Kidney (tissue), 14 donors: Measurements from ENCODE around the gene HYLS1. TPM values are rescaled to one million over a fixed set of nuclear protein-coding genes. Genes with fewer than 3 reads are reported as not detected.

Experiments
- DNase-seq, 5 donors: peaks; one replicate each; pipeline ENCODE4 v3.0.0-alpha.2; 2013 to 2020
- FAIRE-seq: peaks from 2 replicates; lab custom pipeline; 2012; peaks lifted over from hg19 to GRCh38; lab: Jason Lieb, UNC
- H3K27ac ChIP-seq, 2 donors: one replicate each; pipeline ENCODE4 v1.7.0; 2013; ENCODE audit warnings: low read depth in 2 of 2, low read length in 2 of 2, inconsistent platforms in 1 of 2
- H3K27me3 ChIP-seq: one replicate; pipeline ENCODE4 v1.7.1; 2013; ENCODE audit warnings: low read length, inconsistent platforms; ENCODE audit not compliant: control insufficient read depth, insufficient read depth
- H3K36me3 ChIP-seq, 3 donors: one replicate each; pipeline versions ENCODE4 v1.7.0 to v1.7.1; 2013; ENCODE audit warnings: low read length in 3 of 3, control low read depth in 1 of 3, inconsistent platforms in 1 of 3; ENCODE audit not compliant: insufficient read depth in 3 of 3, control insufficient read depth in 2 of 3
- H3K4me1 ChIP-seq, 3 donors: one replicate each; pipeline versions ENCODE4 v1.7.0 to v1.7.1; 2013; ENCODE audit warnings: low read length in 3 of 3, inconsistent platforms in 1 of 3, low read depth in 1 of 3; ENCODE audit not compliant: control insufficient read depth in 2 of 3, insufficient read depth in 2 of 3
- H3K4me3 ChIP-seq, 3 donors: one replicate each; pipeline versions ENCODE4 v1.7.0 to v1.8.1; 2013; ENCODE audit warnings: low read length in 3 of 3, control low read depth in 1 of 3, inconsistent platforms in 1 of 3
- H3K9ac ChIP-seq, 3 donors: one replicate each; pipeline versions ENCODE4 v1.7.0 to v1.7.1; 2013; ENCODE audit warnings: low read length in 3 of 3, control low read depth in 1 of 3, inconsistent platforms in 1 of 3
- H3K9me3 ChIP-seq, 3 donors: one replicate each; pipeline versions ENCODE4 v1.7.0 to v1.7.1; 2013; ENCODE audit warnings: low read length in 3 of 3, control low read depth in 1 of 3, inconsistent platforms in 1 of 3; ENCODE audit not compliant: control insufficient read depth in 2 of 3, insufficient read depth in 1 of 3
- intact Hi-C: fragments of 100-400 bp; cut with DNase I; formaldehyde crosslinking; loops from one replicate; pipeline ENCODE4 v1.11.1; 2022
- polyA plus RNA-seq: library from polyadenylated mRNA; stranded (reverse); fragments of 350-450 nt; fragmentation: Illumina TruSeq; extraction: RNeasy Lipid Tissue Mini Kit (QIAGEN cat#74804); gene quantifications from one replicate; pipeline ENCODE4 v1.2.3, GENCODE V29; 2014; ENCODE audit warnings: low read depth, low replicate concordance; ENCODE audit not compliant: insufficient read depth
- total RNA-seq: library from RNA; stranded (reverse); fragmentation: NEBNext Ultra II Directional; extraction: Animal tissue kit (Norgen Biotek cat#: 25700); gene quantifications from one replicate; pipeline ENCODE4 v1.2.1, GENCODE V29; 2021
- TF ChIP-seq, protein P1 (sequence below): IDR thresholded peaks from 3 replicates; pipeline ENCODE4 v1.5.1; 2012; ENCODE audit warnings: mild to moderate bottlenecking, moderate library complexity, borderline replicate concordance; ENCODE audit not compliant: insufficient read depth; ENCODE audit errors: extremely low read depth
- donor health status: control.
- donor health status: control.
- donor health status: control.
- donor health status: control.
- donor health status: control.
- donor health status: DM: yes; HTN: yes; CAD: no.
- donor health status: Normal renal cell carcinoma (clear cell type).

HYLS1 gene
- total and polyA plus RNA-seq, 2 donors from 2014 or later: 3.0 to 4.9 TPM

- Histone ChIP-seq H3K4me1 (no peaks in the 10 kb centered on the region), H3K9ac (no peak overlapping the region), H3K36me3 (no peaks in the 10 kb centered on the region), H3K27me3 (no peaks in the 10 kb centered on the region), H3K4me3 (no peak overlapping the region), H3K27ac (no peak overlapping the region), H3K9me3 (no peaks in the 10 kb centered on the region)
- DNase-seq (no peak), FAIRE-seq (no peak)
- TF ChIP-seq, protein P1, sequence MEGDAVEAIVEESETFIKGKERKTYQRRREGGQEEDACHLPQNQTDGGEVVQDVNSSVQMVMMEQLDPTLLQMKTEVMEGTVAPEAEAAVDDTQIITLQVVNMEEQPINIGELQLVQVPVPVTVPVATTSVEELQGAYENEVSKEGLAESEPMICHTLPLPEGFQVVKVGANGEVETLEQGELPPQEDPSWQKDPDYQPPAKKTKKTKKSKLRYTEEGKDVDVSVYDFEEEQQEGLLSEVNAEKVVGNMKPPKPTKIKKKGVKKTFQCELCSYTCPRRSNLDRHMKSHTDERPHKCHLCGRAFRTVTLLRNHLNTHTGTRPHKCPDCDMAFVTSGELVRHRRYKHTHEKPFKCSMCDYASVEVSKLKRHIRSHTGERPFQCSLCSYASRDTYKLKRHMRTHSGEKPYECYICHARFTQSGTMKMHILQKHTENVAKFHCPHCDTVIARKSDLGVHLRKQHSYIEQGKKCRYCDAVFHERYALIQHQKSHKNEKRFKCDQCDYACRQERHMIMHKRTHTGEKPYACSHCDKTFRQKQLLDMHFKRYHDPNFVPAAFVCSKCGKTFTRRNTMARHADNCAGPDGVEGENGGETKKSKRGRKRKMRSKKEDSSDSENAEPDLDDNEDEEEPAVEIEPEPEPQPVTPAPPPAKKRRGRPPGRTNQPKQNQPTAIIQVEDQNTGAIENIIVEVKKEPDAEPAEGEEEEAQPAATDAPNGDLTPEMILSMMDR: no peak
- intact Hi-C loops: no loop called here
Observed at GRCh38 chr11:125926682-125927081, 39.2 kb downstream of the HYLS1 start.

DNA sequence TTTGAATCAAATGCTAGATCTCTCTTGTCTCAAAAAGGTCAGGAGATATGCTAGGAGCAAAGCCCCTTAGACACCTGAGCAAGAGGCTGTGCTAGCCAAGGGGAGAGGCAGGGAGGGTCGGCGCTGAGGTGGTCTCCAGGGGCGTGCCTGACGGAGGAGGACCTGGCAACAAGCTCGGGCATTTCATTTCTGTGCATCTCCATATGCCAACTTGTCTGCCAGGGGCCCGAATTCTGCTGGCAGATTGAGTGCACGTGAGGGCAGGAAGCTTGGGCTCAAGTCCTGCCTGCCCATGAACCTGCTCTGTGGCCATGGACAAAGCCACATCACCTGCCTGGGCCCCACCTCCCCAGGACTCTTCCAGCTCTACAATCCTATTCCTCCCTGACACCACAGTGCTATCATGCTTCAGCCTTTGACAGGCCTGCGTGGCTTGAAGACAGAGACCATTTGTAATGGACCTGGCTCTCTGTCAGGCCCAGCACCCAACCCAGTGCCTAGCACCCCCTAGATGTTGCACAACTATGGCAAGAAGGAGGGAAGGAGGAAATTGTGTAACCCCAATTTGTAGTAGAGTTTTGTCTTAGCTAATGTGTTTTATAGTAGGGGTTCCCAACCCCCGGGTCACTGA is 42.1 kb downstream of the HYLS1 start:
- Histone ChIP-seq H3K9ac (no peak overlapping the region), H3K4me3 (no peak overlapping the region), H3K4me1 (no peaks in the 10 kb centered on the region), H3K9me3 (no peaks in the 10 kb centered on the region), H3K36me3 (no peaks in the 10 kb centered on the region), H3K27ac (no peak overlapping the region), H3K27me3 (no peaks in the 10 kb centered on the region)
- intact Hi-C loops: loop anchor here (5.0 kb wide), 1 partner anchor 253 kb away; no protein-coding TSS in a partner anchor
- TF ChIP-seq, protein P1: no peak
- DNase-seq: no peak
- no peak for FAIRE-seq

- Histone ChIP-seq H3K27ac (no peak overlapping the region), H3K27me3 (no peaks in the 10 kb centered on the region), H3K9ac (no peak overlapping the region), H3K4me3 (no peak overlapping the region), H3K36me3 (no peaks in the 10 kb centered on the region), H3K4me1 (no peaks in the 10 kb centered on the region), H3K9me3 (no peaks in the 10 kb centered on the region)
- DNase-seq: no peak
- FAIRE-seq: no peak
- TF ChIP-seq, protein P1: no peak
- intact Hi-C loops: loop anchor here (5.0 kb wide), 1 partner anchor 252 kb away; no protein-coding TSS in a partner anchor
Observed at GRCh38 chr11:125930076-125930450, 42.6 kb downstream of the HYLS1 start.
